Naive thymus-derived CD4-positive, alpha-beta T cell (primary cell): ENCODE measurements around the gene RHEX. TPM values are rescaled to one million over a fixed set of nuclear protein-coding genes. Genes with fewer than 3 reads are reported as not detected.
"Not testable (repeated sequence)": the region's sequence is repeated elsewhere in the genome, so short reads cannot be mapped to it uniquely, and the experiment has no call there.

Experiments used
- ATAC-seq: fragments of 150-1000 bp; cut with Tn5 transposase; 2 replicates; pipeline ENCODE4 v1.10.0; 2021; ENCODE audit warnings: mild to moderate bottlenecking, moderate library complexity
- CTCF ChIA-PET: fragments of 350-600 bp; sonication (Branson Sonifier 250); formaldehyde crosslinking; loops from one replicate; lab custom pipeline; 2021; ENCODE audit warnings: antibody characterized with exemption; lab: Charles Lee
- POLR2A ChIA-PET: fragments of 350-600 bp; sonication (Branson Sonifier 250); formaldehyde crosslinking; loops from one replicate; lab custom pipeline; 2021; ENCODE audit warnings: antibody characterized with exemption, inconsistent platforms; lab: Charles Lee
- DNase-seq, 9 donors: peaks; one replicate each; pipeline versions ENCODE4 v3.0.0 to v3.0.0-alpha.2; 2020 to 2022; ENCODE audit warnings: mixed read lengths in 1 of 9
- H3K27ac ChIP-seq: one replicate; pipeline ENCODE4 v1.7.0; 2013; ENCODE audit warnings: mild to moderate bottlenecking, low read depth, low read length, moderate library complexity
- H3K27me3 ChIP-seq, 2 donors: one replicate each; pipeline ENCODE4 v1.7.0; 2013; ENCODE audit warnings: low read length in 2 of 2, mild to moderate bottlenecking in 2 of 2, moderate library complexity in 2 of 2; ENCODE audit not compliant: control insufficient read depth in 2 of 2, insufficient read depth in 2 of 2
- H3K36me3 ChIP-seq, 3 experiments: 1 replicate in 2 of 3; 2 replicates in 1 of 3; pipeline ENCODE4 v1.7.0; 2013; ENCODE audit warnings: low read length in 3 of 3, mild to moderate bottlenecking in 3 of 3, moderate library complexity in 1 of 3; ENCODE audit not compliant: insufficient read depth in 3 of 3, control insufficient read depth in 2 of 3
- H3K4me1 ChIP-seq, 2 donors: one replicate each; pipeline ENCODE4 v1.7.0; 2013; ENCODE audit warnings: low read length in 2 of 2, mild to moderate bottlenecking in 2 of 2, moderate library complexity in 1 of 2; ENCODE audit not compliant: control insufficient read depth in 2 of 2, insufficient read depth in 2 of 2
- H3K4me3 ChIP-seq: 2 replicates; pipeline ENCODE4 v1.7.0; 2013; ENCODE audit warnings: mild to moderate bottlenecking, low read length
- H3K9me3 ChIP-seq, 3 experiments: 1 replicate in 2 of 3; 2 replicates in 1 of 3; pipeline ENCODE4 v1.7.0; 2013; ENCODE audit warnings: low read length in 3 of 3; ENCODE audit not compliant: control insufficient read depth in 2 of 3
- H3K27ac Mint-ChIP-seq, 9 donors: one replicate each; pipeline ENCODE4 v1.8.0; 2020 to 2022; ENCODE audit warnings: mixed read lengths in 9 of 9, mild to moderate bottlenecking in 8 of 9, moderate library complexity in 5 of 9, inconsistent platforms in 2 of 9
- H3K27me3 Mint-ChIP-seq, 5 donors: one replicate each; pipeline ENCODE4 v1.8.0; 2021 to 2022; ENCODE audit warnings: mixed read lengths in 5 of 5, mild to moderate bottlenecking in 1 of 5
- H3K36me3 Mint-ChIP-seq, 5 donors: one replicate each; pipeline ENCODE4 v1.8.0; 2020 to 2022; ENCODE audit warnings: mixed read lengths in 5 of 5, mild to moderate bottlenecking in 3 of 5, inconsistent platforms in 1 of 5
- H3K4me1 Mint-ChIP-seq, 7 donors: one replicate each; pipeline ENCODE4 v1.8.0; 2020 to 2022; ENCODE audit warnings: mixed read lengths in 7 of 7, mild to moderate bottlenecking in 3 of 7, inconsistent platforms in 1 of 7
- H3K4me3 Mint-ChIP-seq, 10 donors: one replicate each; pipeline ENCODE4 v1.8.0; 2020 to 2022; ENCODE audit warnings: mild to moderate bottlenecking in 10 of 10, mixed read lengths in 10 of 10, moderate library complexity in 6 of 10, inconsistent platforms in 2 of 10
- H3K9me3 Mint-ChIP-seq, 11 donors: one replicate each; pipeline ENCODE4 v1.8.0; 2020 to 2022; ENCODE audit warnings: mixed read lengths in 11 of 11, mild to moderate bottlenecking in 4 of 11, inconsistent platforms in 1 of 11, moderate library complexity in 1 of 11
- intact Hi-C, 2 donors: fragments of 100-400 bp; cut with micrococcal nuclease; formaldehyde crosslinking; loops; one replicate each; pipeline ENCODE4 v1.15.1; 2023
- polyA plus RNA-seq, 2 donors: library from polyadenylated mRNA; unstranded; fragments of 300-500 nt; fragmentation: Illumina TruSeq; gene quantifications; one replicate each; pipeline ENCODE4 v1.2.3, GENCODE V29; 2021
- total RNA-seq, 6 experiments: library from RNA in 5 of 6; stranded (reverse) in 5 of 6; gene quantifications; 1 replicate in 5 of 6; 2 replicates in 1 of 6; pipeline ENCODE4 v1.2.3 and lab custom pipeline; 2021 to 2026

Gene RHEX
- total and polyA plus RNA-seq, 7 experiments from 2014 or later = 0.22 to 2.8 (median 0.72) TPM; not detected in 3

DNA sequence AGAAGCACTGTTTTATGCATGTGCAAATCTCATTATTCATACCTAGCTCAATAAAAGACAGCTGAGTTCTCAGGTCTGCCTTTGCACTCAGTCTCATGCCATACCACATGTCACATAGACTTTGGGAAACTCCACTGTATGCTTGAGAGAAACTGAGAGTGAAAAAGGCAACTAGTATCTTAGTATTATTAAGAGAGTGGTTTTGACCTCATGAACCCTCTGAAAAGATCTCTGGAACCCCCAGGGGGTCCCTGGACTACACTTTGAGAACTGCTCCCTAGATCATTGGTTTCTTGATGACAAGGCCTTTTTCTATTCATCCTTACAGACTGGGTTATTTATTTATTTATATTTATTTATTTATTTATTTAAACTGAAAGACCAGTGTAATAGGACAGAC lies 3.7 kb upstream of the RHEX start:
- ChIA-PET CTCF (no interaction called here), POLR2A (interaction anchor here (0.5 kb wide), 1 partner anchor 874 kb away, joined by 3 read pairs; no protein-coding TSS in a partner anchor)
- Mint-ChIP-seq H3K36me3 (peaks cover 0 to 2% (median 0%) of the 10 kb centered on the region in 5 donors), H3K4me1 (peaks cover 7 to 37% (median 18%) of the 10 kb centered on the region in 7 donors), H3K27me3 (peaks cover 0 to 14% (median 0%) of the 10 kb centered on the region in 5 donors), H3K4me3 (no peak overlapping the region), H3K27ac (no peak overlapping the region), H3K9me3 (no peaks in the 10 kb centered on the region)
- Histone ChIP-seq H3K27me3 (no peaks in the 10 kb centered on the region), H3K4me3 (no peak overlapping the region), H3K36me3 (no peaks in the 10 kb centered on the region), H3K27ac (no peak overlapping the region), H3K4me1 (peaks cover 0 to 7% of the 10 kb centered on the region in 2 donors), H3K9me3 (no peaks in the 10 kb centered on the region)
- ATAC-seq (no peak), DNase-seq (no peak)
- intact Hi-C loops = no loop called here

DNA sequence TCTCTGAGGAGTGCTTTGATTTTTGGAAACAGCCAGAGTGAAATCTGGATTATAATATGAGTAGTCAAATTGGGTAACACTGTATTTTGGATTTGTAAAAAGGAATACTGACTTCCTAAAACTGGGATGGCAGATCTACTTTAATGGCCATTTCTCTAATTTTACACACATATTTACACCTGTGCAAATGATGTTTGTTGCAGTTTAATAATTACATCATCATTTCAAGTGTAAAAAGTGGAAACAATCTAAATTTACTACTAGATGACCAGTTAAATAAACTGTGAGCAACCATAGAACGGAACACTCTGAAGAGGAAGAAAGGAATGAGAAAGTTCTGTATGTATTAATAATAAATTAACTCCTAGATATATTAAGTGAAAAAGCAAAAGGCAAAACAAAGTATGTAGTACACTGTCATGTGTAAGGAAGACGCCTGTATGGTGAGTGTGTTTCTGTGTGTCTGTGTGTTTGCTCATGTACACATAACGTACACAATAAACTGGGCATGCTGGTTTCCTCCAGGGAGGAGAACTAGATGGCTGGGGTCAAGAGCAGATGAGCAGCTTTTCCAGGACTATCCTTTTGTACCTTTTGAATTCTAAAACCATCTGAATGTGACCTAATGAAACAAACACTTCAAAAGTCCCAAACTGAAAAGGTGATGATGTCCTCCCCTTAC lies 2.9 kb upstream of the RHEX start:
- CTCF ChIA-PET = no interaction called here
- no peaks in the 10 kb centered on the region for H3K9me3 Mint-ChIP-seq
- no peaks in the 10 kb centered on the region for H3K9me3 ChIP-seq
- no peak overlapping the region for H3K27ac ChIP-seq
- peaks cover 0 to 2% (median 0%) of the 10 kb centered on the region in 5 donors for H3K36me3 Mint-ChIP-seq
- POLR2A ChIA-PET = no interaction called here
- H3K4me1 Mint-ChIP-seq = peaks cover 7 to 37% (median 18%) of the 10 kb centered on the region in 7 donors
- ATAC-seq (no peak), DNase-seq (no peak)
- intact Hi-C loops = loop anchor here in 1 of 2 donors (10.0 kb wide), 1 partner anchor 365 kb away; no protein-coding TSS in a partner anchor
- no peaks in the 10 kb centered on the region for H3K27me3 ChIP-seq
- no peak overlapping the region for H3K4me3 ChIP-seq
- H3K4me3 Mint-ChIP-seq = no peak overlapping the region
- H3K36me3 ChIP-seq = no peaks in the 10 kb centered on the region
- H3K4me1 ChIP-seq = peaks cover 0 to 7% of the 10 kb centered on the region in 2 donors
- H3K27ac Mint-ChIP-seq = no peak overlapping the region
- H3K27me3 Mint-ChIP-seq = peaks cover 0 to 14% (median 0%) of the 10 kb centered on the region in 5 donors

DNA sequence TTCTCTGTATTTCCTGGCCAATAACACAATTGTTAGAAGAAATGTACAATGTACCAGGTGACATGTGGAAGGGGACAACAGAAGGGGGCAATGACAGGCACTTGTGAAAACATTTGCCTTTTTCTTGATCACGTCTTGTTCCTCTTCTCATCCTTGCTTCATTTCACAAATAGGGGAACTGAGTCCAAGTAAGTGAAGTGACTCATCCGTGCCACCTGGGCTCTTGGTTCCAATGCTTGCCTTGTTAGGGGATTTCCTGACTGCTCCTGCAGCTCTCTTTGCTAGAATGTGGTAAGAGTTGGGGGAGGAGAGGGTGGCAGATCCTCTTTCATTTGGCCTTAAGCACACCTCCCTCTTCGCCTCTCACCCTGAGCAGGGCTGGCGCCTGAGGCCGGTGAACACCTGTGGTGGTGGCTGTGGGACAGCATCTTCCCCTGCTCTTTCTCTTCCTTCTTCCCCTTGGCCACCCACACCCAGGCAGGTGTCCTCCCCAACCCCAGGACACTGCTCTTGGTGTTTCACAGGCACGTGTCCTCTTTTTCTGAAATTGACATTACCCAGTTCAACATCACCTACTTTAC lies 2.2 kb upstream of the RHEX start:
- no peaks in the 10 kb centered on the region for H3K9me3 Mint-ChIP-seq
- peak overlapping the region in 6 of 9 donors; percentile 11 to 90 (median 53) for H3K27ac Mint-ChIP-seq
- ChIA-PET POLR2A (no interaction called here), CTCF (no interaction called here)
- no peaks in the 10 kb centered on the region for H3K9me3 ChIP-seq
- ATAC-seq (peak; percentile 94), DNase-seq (peak in 6 of 9 donors; percentile 3 to 54 (median 22))
- H3K4me1 ChIP-seq = peaks cover 0 to 7% of the 10 kb centered on the region in 2 donors
- peak overlapping the region in 7 of 10 donors; percentile 13 to 63 (median 18) for H3K4me3 Mint-ChIP-seq
- no peak overlapping the region for H3K4me3 ChIP-seq
- H3K36me3 ChIP-seq = no peaks in the 10 kb centered on the region
- H3K36me3 Mint-ChIP-seq = peaks cover 0 to 2% (median 0%) of the 10 kb centered on the region in 5 donors
- H3K27me3 ChIP-seq = no peaks in the 10 kb centered on the region
- H3K27me3 Mint-ChIP-seq = peaks cover 0 to 17% (median 0%) of the 10 kb centered on the region in 5 donors
- peaks cover 7 to 37% (median 18%) of the 10 kb centered on the region in 7 donors for H3K4me1 Mint-ChIP-seq
- intact Hi-C loops = loop anchor here in 1 of 2 donors (10.0 kb wide), 1 partner anchor 364 kb away; no protein-coding TSS in a partner anchor
- H3K27ac ChIP-seq = no peak overlapping the region

DNA sequence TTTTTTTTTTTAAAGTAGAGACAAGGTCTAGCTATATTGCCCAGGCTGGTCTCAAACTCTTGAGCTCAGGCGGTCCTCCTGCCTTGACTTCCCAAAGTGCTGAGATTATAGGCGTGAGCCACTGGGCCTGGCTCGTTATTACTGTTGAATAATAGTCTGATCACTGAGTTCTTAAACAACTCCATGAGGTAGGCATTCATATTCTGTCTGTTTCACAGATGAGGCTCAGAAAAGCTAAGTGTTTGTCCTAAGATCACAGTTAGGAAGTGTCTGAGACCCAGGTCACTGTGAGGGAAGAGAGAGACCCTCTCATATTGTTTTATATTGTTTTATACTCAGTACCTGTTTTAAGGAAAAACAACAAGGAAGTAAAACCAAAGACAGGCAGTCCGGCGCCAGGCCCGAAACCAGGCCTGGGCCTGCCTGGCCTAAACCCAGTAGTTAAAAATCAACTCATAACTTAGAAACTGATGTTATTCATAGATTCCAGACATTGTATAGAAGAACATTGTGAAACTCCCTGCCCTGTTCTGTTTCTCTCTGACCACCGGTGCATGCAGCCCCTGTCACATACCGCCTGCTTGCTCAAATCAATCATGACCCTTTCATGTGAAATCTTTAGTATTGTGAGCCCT lies 625 bp upstream of the RHEX start:
- CTCF ChIA-PET = interaction anchor here (1.0 kb wide), 1 partner anchor 75 kb away, joined by 3 read pairs; no protein-coding TSS in a partner anchor
- POLR2A ChIA-PET, H3K27ac ChIP-seq, H3K27ac Mint-ChIP-seq, H3K36me3 ChIP-seq, H3K4me3 ChIP-seq, DNase-seq, ATAC-seq, H3K4me1 ChIP-seq, H3K9me3 ChIP-seq, H3K27me3 ChIP-seq, H3K4me3 Mint-ChIP-seq, H3K36me3 Mint-ChIP-seq, H3K9me3 Mint-ChIP-seq: not testable (repeated sequence)
- H3K4me1 Mint-ChIP-seq = peaks cover 7 to 37% (median 18%) of the 10 kb centered on the region in 7 donors
- intact Hi-C loops = loop anchor here in 1 of 2 donors (10.0 kb wide), 1 partner anchor 362 kb away; no protein-coding TSS in a partner anchor
- H3K27me3 Mint-ChIP-seq = peaks cover 0 to 28% (median 0%) of the 10 kb centered on the region in 5 donors

DNA sequence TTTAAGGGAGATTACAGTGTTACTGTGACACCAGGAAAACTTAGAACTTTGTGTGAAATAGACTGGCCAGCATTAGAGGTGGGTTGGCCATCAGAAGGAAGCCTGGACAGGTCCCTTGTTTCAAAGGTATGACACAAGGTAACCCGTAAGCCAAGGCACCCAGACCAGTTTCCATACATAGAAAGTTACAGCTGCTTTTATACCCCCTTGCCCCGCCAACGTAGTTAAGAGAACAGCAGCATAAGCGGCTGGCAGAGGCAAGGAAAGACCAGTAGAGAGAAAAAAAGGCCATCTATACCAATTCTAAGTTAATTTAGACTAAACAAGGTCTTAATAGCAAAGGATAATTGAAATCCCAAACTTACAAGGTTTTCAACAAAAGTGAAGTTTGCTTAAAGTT lies 643 bp downstream of the RHEX start:
- H3K9me3 Mint-ChIP-seq, H3K27me3 ChIP-seq, H3K36me3 ChIP-seq, H3K27ac Mint-ChIP-seq, DNase-seq, H3K9me3 ChIP-seq, POLR2A ChIA-PET, H3K27ac ChIP-seq, H3K4me3 Mint-ChIP-seq, CTCF ChIA-PET, ATAC-seq, H3K4me3 ChIP-seq, H3K36me3 Mint-ChIP-seq, H3K4me1 ChIP-seq: not testable (repeated sequence)
- H3K27me3 Mint-ChIP-seq = peaks cover 0 to 28% (median 0%) of the 10 kb centered on the region in 5 donors
- intact Hi-C loops = loop anchor here in 1 of 2 donors (10.0 kb wide), 1 partner anchor 361 kb away; no protein-coding TSS in a partner anchor
- H3K4me1 Mint-ChIP-seq = peaks cover 7 to 37% (median 18%) of the 10 kb centered on the region in 7 donors

DNA sequence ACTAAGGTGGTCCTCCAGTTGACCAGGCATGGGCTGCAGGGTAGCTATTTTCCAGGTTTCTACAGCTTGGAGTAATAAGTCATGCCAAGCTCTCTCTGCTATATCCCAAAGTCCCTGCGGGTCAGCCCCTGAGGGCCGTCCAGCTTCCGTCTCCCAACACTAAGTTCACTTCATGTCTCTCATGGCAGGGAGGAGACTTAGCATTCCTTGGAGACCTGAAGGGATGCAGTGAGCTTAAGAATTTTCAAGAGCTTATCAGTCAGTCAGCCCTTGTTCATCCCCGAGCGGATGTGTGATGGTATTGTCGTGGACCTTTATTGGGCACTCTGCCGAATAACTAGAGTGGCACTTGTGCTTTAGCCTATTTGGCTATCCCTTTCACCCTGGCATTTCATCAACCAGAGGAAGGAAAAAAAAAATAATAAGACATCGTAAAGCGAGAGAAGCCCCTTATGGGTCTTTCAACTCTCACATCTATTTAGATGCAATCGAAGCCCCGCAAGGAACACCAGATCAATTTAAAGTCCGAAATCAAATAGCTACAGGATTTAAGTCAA lies 2.2 kb downstream of the RHEX start:
- CTCF ChIA-PET, H3K4me3 Mint-ChIP-seq, H3K9me3 Mint-ChIP-seq, H3K9me3 ChIP-seq, H3K36me3 ChIP-seq, POLR2A ChIA-PET, H3K27me3 ChIP-seq, H3K4me3 ChIP-seq, ATAC-seq, H3K27ac Mint-ChIP-seq, H3K36me3 Mint-ChIP-seq, H3K4me1 ChIP-seq, DNase-seq, H3K27ac ChIP-seq: not testable (repeated sequence)
- intact Hi-C loops = loop anchor here in 1 of 2 donors (10.0 kb wide), 1 partner anchor 360 kb away; no protein-coding TSS in a partner anchor
- peaks cover 7 to 31% (median 14%) of the 10 kb centered on the region in 7 donors for H3K4me1 Mint-ChIP-seq
- H3K27me3 Mint-ChIP-seq = peaks cover 0 to 40% (median 0%) of the 10 kb centered on the region in 5 donors
